Activated naive CD4-positive, alpha-beta T cell treated with anti-CD3 and anti-CD28 coated beads, Interleukin-2, amount 50 U/mL, for 24 hours (primary cell): ENCODE results near the gene PACSIN1.

Experiments used
- H3K27ac Mint-ChIP-seq: one replicate; pipeline ENCODE4 v1.8.0; 2021; ENCODE audit warnings: mild to moderate bottlenecking, mixed read lengths
- H3K27me3 Mint-ChIP-seq: one replicate; pipeline ENCODE4 v1.8.0; 2021; ENCODE audit warnings: mixed read lengths
- H3K36me3 Mint-ChIP-seq: one replicate; pipeline ENCODE4 v1.8.0; 2021; ENCODE audit warnings: mixed read lengths
- H3K4me1 Mint-ChIP-seq: one replicate; pipeline ENCODE4 v1.8.0; 2021; ENCODE audit warnings: mixed read lengths
- H3K4me3 Mint-ChIP-seq: one replicate; pipeline ENCODE4 v1.8.0; 2021; ENCODE audit warnings: mild to moderate bottlenecking, mixed read lengths
- H3K9me3 Mint-ChIP-seq: one replicate; pipeline ENCODE4 v1.8.0; 2021; ENCODE audit warnings: mixed read lengths

Gene PACSIN1

DNA sequence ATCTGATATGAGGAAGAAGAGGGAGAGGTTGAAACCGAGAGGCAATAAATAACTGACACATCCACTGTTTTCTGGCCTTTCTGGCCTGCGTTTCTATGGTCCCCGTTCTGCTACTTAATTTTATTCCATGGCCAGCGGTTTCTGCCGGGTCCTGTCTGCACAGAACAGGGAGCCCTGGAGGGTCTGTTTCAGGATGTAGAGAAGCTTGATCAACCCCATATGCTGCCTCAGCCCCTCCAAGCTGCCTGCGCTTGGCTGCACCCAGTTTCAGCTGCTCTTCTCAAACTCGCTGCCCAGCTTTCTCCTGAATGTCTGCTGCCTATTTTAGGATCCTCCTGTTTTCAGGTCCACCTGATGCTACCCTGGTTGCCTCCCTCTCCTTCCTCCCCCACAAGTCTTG lies 18.5 kb upstream of the PACSIN1 start:
- Mint-ChIP-seq H3K9me3 (no peaks in the 10 kb centered on the region), H3K4me3 (no peak overlapping the region), H3K4me1 (no peaks in the 10 kb centered on the region), H3K27me3 (no peaks in the 10 kb centered on the region), H3K36me3 (no peaks in the 10 kb centered on the region), H3K27ac (no peak overlapping the region)

DNA sequence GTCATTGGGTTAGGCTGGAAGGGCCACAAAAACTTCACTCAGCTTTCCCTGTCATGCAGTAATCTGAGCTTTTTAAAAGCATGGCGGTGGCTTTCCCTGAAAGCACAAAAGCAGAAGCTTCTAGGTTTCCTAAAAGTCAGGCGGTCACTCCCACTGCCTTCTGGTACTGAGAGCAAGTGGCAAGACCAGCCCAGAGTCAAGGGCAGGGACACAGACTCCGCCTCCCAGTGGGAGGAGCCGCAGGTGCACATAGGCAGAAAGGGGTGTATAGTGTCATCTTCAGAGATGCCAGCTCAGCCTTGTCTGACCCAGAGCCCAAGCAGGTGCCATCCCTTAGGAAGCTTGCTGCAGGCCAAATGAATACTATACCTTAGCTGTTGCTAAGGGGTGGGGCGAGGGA lies 18.0 kb upstream of the PACSIN1 start:
- H3K9me3 Mint-ChIP-seq: no peaks in the 10 kb centered on the region
- H3K4me3 Mint-ChIP-seq: no peak overlapping the region

DNA sequence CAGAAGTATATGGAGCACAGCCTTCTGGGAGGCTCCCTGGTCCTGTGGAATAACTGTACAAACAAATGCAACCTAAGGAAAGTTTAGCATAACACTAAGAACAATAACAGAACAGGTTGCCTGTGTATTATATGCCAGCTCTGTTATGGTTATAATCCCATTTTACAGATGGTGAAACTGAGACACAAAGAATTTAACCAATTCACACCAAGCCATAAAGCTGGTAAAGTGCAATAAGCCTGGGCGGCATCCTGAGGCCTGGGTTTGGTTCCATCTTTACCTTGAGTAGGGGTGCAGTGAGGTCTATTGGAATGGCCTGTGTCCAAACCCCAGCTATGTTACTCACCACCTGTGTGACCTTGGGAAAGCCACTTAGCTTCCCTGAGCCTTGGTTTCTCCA lies 14.7 kb upstream of the PACSIN1 start:
- Mint-ChIP-seq H3K27me3 (no peaks in the 10 kb centered on the region), H3K36me3 (no peaks in the 10 kb centered on the region), H3K4me3 (no peak overlapping the region), H3K9me3 (no peaks in the 10 kb centered on the region), H3K27ac (no peak overlapping the region), H3K4me1 (no peaks in the 10 kb centered on the region)

More for the DNA sequence above, 18.0 kb upstream of the PACSIN1 start:
- H3K36me3 Mint-ChIP-seq: no peaks in the 10 kb centered on the region
- no peaks in the 10 kb centered on the region for H3K27me3 Mint-ChIP-seq
- no peaks in the 10 kb centered on the region for H3K4me1 Mint-ChIP-seq
- no peak overlapping the region for H3K27ac Mint-ChIP-seq

GRCh38 chr6:34455831-34456230 lies 10.0 kb upstream of the PACSIN1 start:
- H3K9me3 Mint-ChIP-seq: no peaks in the 10 kb centered on the region
- no peak overlapping the region for H3K27ac Mint-ChIP-seq
- no peaks in the 10 kb centered on the region for H3K27me3 Mint-ChIP-seq
- no peak overlapping the region for H3K4me3 Mint-ChIP-seq
- H3K36me3 Mint-ChIP-seq: no peaks in the 10 kb centered on the region
- no peaks in the 10 kb centered on the region for H3K4me1 Mint-ChIP-seq

GRCh38 chr6:34457382-34457741 lies 8.5 kb upstream of the PACSIN1 start:
- H3K27ac Mint-ChIP-seq: no peak overlapping the region
- H3K4me1 Mint-ChIP-seq: no peaks in the 10 kb centered on the region
- H3K9me3 Mint-ChIP-seq: no peaks in the 10 kb centered on the region
- no peak overlapping the region for H3K4me3 Mint-ChIP-seq
- no peaks in the 10 kb centered on the region for H3K36me3 Mint-ChIP-seq
- H3K27me3 Mint-ChIP-seq: no peaks in the 10 kb centered on the region

DNA sequence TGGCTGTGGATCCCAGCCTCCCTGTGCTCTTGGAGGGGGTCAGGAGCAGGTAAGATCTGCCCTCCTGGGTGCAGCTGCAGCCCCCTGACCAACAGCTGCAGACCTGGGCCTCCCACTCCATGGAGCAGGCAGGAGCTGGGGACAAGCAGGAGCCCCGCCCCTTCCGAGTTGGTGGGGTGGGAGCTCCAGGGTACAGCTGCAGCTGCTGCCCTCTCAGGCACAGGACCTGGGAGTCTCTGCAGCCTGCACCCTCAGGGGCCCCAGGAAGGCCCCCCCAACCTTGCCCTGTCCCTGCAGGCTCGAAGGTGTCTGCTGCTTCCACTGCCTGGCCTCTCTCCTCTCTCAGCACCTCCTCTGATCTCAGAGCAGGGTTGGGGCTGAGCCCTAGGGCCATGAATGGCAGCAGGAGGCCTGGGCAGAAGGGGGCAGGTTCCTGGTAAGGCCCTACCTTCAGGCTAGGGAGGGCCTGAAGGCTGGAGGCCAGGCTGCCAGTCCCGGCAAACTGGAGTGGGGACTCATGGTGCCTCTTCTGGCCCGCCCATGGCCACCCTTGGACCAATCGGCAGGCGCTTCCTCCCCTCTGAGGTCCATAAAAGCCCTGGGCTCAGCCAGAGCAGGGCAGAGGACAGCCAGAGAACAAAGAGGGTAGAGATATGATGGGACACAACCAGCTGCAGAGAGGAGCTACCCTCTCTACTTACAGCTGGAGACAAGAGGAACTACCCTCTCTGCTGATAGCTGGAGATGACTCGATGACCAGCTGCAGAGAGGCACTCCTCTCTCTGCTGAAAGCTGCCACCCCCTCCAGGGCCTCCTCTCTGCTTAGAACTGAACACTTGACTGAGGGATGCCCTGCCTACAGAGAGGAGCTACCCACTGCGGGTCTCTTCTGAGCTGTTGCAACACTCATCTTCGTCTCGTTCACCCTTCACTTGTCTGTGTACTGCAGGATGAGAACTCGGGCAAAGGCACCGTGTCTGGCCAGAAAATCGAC lies 7.8 kb upstream of the PACSIN1 start:
- no peaks in the 10 kb centered on the region for H3K9me3 Mint-ChIP-seq
- H3K36me3 Mint-ChIP-seq: no peaks in the 10 kb centered on the region
- no peaks in the 10 kb centered on the region for H3K27me3 Mint-ChIP-seq
- H3K4me3 Mint-ChIP-seq: no peak overlapping the region
- H3K27ac Mint-ChIP-seq: no peak overlapping the region
- H3K4me1 Mint-ChIP-seq: no peaks in the 10 kb centered on the region

- Mint-ChIP-seq H3K36me3 (no peaks in the 10 kb centered on the region), H3K4me3 (no peak overlapping the region), H3K27me3 (peaks cover 3% of the 10 kb centered on the region), H3K9me3 (no peaks in the 10 kb centered on the region), H3K27ac (no peak overlapping the region), H3K4me1 (peaks cover under 1% of the 10 kb centered on the region)
Observed at GRCh38 chr6:34459899-34460593, 5.8 kb upstream of the PACSIN1 start.

DNA sequence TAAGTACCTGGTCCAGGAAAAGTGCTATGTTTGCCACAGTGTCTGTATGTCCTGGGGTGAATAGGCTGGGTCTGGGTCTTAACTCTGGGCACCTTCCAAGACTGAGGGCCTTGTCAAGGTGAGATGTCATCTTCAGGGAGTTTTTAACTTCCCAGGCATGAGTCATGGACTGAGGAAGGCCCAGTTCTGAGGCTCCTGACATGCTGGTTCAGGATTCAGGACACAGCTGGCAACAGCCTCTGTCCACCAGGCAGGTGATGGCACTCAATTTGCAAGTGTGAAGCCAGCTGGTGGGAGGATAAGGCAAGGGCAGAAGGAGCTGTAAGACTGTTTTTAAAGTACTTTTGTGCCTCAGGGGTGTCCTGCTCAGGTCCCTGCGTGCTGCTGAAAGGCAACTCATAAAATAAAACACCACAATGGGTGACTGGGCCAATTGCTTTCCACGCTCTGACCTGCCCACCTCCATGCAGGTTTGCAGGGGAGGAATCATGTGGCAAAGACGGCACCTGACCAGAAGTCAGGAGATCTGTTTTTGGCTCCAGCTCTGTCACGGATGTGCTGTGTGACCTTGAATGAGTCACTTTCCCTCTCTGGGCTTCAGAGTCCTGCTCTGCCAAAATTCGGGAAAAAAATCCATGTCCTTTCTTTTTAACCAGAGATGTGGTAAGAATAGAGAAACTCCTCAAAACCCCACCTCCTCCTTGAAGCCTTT lies 4.9 kb upstream of the PACSIN1 start:
- Mint-ChIP-seq H3K27me3 (peaks cover 8% of the 10 kb centered on the region), H3K36me3 (no peaks in the 10 kb centered on the region)

DNA sequence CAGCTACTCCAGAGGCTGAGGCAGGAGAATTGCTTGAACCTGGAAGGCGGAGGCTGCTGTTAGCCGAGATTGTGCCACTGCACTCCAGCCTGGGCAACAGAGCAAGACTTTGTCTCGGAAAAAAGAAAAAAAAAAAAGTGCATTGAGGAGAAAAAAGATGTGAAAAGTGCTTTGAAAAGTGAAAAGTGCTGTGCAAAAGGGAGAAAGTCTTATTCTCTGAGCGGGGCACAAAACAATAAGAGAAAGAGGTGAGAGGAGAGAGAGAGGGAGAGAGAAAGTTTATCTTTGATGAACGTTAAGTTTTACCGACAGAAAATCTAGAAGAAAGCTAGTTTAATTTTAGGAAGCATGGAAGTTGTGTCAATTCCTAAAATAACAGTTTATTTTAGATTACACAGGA lies 3.9 kb upstream of the PACSIN1 start:
- Mint-ChIP-seq H3K27me3 (peaks cover 9% of the 10 kb centered on the region), H3K4me3 (no peak overlapping the region), H3K27ac (no peak overlapping the region), H3K9me3 (no peaks in the 10 kb centered on the region), H3K4me1 (peaks cover 5% of the 10 kb centered on the region), H3K36me3 (no peaks in the 10 kb centered on the region)

More for the DNA sequence above, 4.9 kb upstream of the PACSIN1 start:
- Mint-ChIP-seq H3K9me3 (no peaks in the 10 kb centered on the region), H3K4me3 (no peak overlapping the region), H3K27ac (no peak overlapping the region), H3K4me1 (peaks cover 5% of the 10 kb centered on the region)

DNA sequence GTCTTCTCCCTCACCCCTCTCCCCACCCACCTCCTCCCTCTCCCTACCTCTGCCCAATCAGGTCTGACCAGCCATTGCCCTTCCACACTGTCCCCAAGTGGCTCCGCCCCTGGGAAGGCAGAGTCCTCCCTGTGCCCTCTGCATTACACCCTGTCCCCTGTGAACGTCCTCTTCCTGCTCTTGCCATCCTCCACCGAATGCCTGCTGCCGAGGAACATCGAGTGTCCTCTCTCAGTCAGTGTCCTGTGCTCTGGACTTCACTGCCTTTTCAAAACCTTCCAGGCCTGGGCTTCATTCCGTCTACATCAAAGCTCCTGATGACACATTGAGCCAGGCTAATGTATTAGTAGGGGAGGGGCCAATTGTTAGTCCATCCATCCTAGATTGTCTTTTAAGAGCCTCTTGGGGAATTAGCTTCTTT lies 3.3 kb upstream of the PACSIN1 start:
- Mint-ChIP-seq H3K9me3 (no peaks in the 10 kb centered on the region), H3K27me3 (peaks cover 11% of the 10 kb centered on the region), H3K4me1 (peaks cover 5% of the 10 kb centered on the region), H3K4me3 (no peak overlapping the region), H3K36me3 (no peaks in the 10 kb centered on the region), H3K27ac (no peak overlapping the region)

DNA sequence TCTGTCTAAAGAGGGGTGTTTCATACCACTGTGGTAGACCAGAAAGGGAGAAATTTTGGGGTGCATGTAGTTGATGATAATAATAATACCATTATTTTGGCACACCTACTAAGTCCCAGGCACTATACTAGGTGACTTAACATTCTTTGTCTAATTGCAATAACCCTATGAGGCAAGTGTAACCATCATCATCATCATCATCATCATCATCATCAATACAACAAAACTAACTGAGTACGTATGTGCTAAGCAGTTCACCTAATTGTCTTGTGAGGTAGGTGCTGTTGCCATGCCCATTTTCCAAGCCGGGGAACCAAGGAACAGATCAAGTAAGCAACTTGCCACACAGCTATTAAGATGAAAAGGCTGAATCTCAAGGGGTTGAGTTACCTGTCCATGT lies 2.6 kb upstream of the PACSIN1 start:
- H3K36me3 Mint-ChIP-seq: no peaks in the 10 kb centered on the region
- H3K9me3 Mint-ChIP-seq: no peaks in the 10 kb centered on the region
- no peak overlapping the region for H3K4me3 Mint-ChIP-seq
- no peak overlapping the region for H3K27ac Mint-ChIP-seq
- peaks cover 5% of the 10 kb centered on the region for H3K4me1 Mint-ChIP-seq
- H3K27me3 Mint-ChIP-seq: peaks cover 11% of the 10 kb centered on the region

GRCh38 chr6:34463849-34464248 lies 2.0 kb upstream of the PACSIN1 start:
- Mint-ChIP-seq H3K27me3 (peaks cover 11% of the 10 kb centered on the region), H3K9me3 (no peaks in the 10 kb centered on the region), H3K4me3 (no peak overlapping the region), H3K36me3 (no peaks in the 10 kb centered on the region), H3K4me1 (peaks cover 5% of the 10 kb centered on the region), H3K27ac (no peak overlapping the region)

- H3K36me3 Mint-ChIP-seq: no peaks in the 10 kb centered on the region
- H3K27me3 Mint-ChIP-seq: peaks cover 11% of the 10 kb centered on the region
- H3K9me3 Mint-ChIP-seq: no peaks in the 10 kb centered on the region
- peaks cover 5% of the 10 kb centered on the region for H3K4me1 Mint-ChIP-seq
- H3K4me3 Mint-ChIP-seq: peak overlapping the region; percentile 45
- H3K27ac Mint-ChIP-seq: no peak overlapping the region
Observed at GRCh38 chr6:34466242-34467185, 638 bp downstream of the PACSIN1 start.

GRCh38 chr6:34468378-34468892 lies 2.6 kb downstream of the PACSIN1 start:
- H3K27ac Mint-ChIP-seq: no peak overlapping the region
- H3K36me3 Mint-ChIP-seq: no peaks in the 10 kb centered on the region
- H3K4me1 Mint-ChIP-seq: peaks cover 5% of the 10 kb centered on the region
- H3K27me3 Mint-ChIP-seq: peaks cover 11% of the 10 kb centered on the region
- no peaks in the 10 kb centered on the region for H3K9me3 Mint-ChIP-seq
- no peak overlapping the region for H3K4me3 Mint-ChIP-seq

- Mint-ChIP-seq H3K9me3 (no peaks in the 10 kb centered on the region), H3K36me3 (no peaks in the 10 kb centered on the region), H3K27me3 (peaks cover 11% of the 10 kb centered on the region), H3K4me3 (no peak overlapping the region), H3K27ac (no peak overlapping the region), H3K4me1 (peaks cover 5% of the 10 kb centered on the region)
Observed at GRCh38 chr6:34469499-34469898, 3.6 kb downstream of the PACSIN1 start.
